GM12891 (cell line): Measurements from ENCODE around the gene LUC7L3. TPM values are rescaled to one million over a fixed set of nuclear protein-coding genes. Genes with fewer than 3 reads are reported as not detected.

Experiments
- DNase-seq: peaks from one replicate; pipeline ENCODE4 v3.0.0; 2011; ENCODE audit warnings: low spot score; ENCODE audit not compliant: insufficient read length
- FAIRE-seq: peaks from 2 replicates; lab custom pipeline; 2011; peaks lifted over from hg19 to GRCh38; lab: Jason Lieb, UNC
- PAX5 ChIP-seq: IDR thresholded peaks from 2 replicates; pipeline ENCODE4 v1.6.1; 2011; ENCODE audit warnings: low read length, moderate library complexity, mild to moderate bottlenecking; ENCODE audit not compliant: insufficient read depth, severe bottlenecking
- POLR2A ChIP-seq: IDR thresholded peaks from 2 replicates; pipeline ENCODE4 v1.6.1; 2011; ENCODE audit warnings: low read depth, low read length, control low read depth
- POLR2AphosphoS5 ChIP-seq: IDR thresholded peaks from 2 replicates; pipeline ENCODE4 v1.6.1; 2011; ENCODE audit warnings: low read depth, low read length, control low read depth
- POU2F2 ChIP-seq: IDR thresholded peaks from 2 replicates; pipeline ENCODE4 v1.6.1; 2011; ENCODE audit warnings: low read depth, mild to moderate bottlenecking, control low read depth, low read length, moderate library complexity
- SPI1 ChIP-seq: IDR thresholded peaks from 2 replicates; pipeline ENCODE4 v1.6.1; 2011; ENCODE audit warnings: low read depth, low read length, control low read depth
- TAF1 ChIP-seq: IDR thresholded peaks from 2 replicates; pipeline ENCODE4 v1.6.1; 2011; ENCODE audit warnings: low read depth, low read length, control low read depth
- polyA plus RNA-seq: library from polyadenylated mRNA; unstranded; fragments of >200 nt; gene quantifications from one replicate; pipeline ENCODE4 v1.2.1, GENCODE V29; 2012; ENCODE audit warnings: low read depth, missing spikeins, inconsistent platforms; ENCODE audit not compliant: missing spikeins

The LUC7L3 gene, protein sequence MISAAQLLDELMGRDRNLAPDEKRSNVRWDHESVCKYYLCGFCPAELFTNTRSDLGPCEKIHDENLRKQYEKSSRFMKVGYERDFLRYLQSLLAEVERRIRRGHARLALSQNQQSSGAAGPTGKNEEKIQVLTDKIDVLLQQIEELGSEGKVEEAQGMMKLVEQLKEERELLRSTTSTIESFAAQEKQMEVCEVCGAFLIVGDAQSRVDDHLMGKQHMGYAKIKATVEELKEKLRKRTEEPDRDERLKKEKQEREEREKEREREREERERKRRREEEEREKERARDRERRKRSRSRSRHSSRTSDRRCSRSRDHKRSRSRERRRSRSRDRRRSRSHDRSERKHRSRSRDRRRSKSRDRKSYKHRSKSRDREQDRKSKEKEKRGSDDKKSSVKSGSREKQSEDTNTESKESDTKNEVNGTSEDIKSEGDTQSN
- polyA plus RNA-seq = 147 TPM

DNA sequence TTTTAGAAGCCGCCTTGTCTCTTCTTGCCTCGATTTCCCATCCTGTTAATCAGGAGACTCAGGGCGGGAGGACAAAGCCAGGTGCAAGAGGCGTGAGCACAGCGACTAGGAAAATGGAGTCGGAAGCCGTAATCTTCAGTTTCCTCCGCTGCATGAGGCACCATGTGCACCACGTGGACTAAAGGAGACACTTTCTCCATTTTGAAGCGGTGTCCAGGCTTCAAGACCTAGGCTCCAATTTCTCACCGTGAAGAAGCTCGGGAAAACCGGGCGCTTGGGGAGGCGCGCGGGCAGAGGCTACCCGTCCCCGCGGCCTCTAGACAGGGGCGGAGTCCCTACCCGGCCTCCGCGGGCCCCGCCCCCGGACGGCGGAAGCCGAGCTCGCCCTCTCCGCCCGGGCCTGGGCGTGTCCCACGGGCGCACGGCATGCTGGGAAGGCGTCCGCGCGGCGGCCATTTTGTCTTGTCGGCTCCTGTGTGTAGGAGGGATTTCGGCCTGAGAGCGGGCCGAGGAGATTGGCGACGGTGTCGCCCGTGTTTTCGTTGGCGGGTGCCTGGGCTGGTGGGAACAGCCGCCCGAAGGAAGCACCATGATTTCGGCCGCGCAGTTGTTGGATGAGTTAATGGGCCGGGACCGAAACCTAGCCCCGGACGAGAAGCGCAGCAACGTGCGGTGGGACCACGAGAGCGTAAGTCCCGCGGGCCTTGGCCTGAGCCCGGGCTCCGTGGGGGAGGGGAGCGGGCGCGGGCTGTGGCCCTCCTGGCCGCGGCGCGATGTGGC, at the start of gene LUC7L3:
Gene LUC7L3 (plus strand): TSS at position 460 of the 780 bp plus-strand sequence. CDS start 130 bp downstream, at position 590.
- DNase-seq = peak; percentile 96
- TF ChIP-seq POLR2A = peak; percentile 94
- TF ChIP-seq SPI1 = no peak
- TF ChIP-seq POLR2AphosphoS5 = peak; percentile 96
- peak; percentile 83 for TF ChIP-seq TAF1
- peak; percentile 93 for FAIRE-seq

DNA sequence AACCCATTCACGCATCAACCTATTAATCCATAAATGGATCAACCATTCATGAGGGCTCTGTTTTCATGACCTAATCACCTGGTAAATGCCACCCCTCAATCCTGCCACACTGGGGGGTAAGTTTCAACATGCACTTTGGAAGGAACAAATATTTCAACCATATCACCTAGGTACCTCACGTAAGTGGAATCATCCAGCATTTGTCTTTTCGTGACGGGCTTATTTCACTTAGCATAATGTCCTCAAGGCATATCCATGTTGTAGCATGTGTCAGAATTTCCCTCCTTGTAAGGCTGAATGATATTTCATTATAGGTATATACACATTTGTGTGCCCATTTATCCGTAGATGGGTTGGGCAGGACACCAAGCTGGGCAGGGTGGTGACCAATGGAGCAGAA, 47.3 kb upstream of the LUC7L3 start:
- TF ChIP-seq PAX5 = no peak
- TF ChIP-seq POLR2AphosphoS5 = no peak
- TF ChIP-seq TAF1 = no peak
- TF ChIP-seq SPI1 = no peak
- TF ChIP-seq POU2F2 = no peak
- no peak for TF ChIP-seq POLR2A
- no peak for FAIRE-seq
- no peak for DNase-seq

DNA sequence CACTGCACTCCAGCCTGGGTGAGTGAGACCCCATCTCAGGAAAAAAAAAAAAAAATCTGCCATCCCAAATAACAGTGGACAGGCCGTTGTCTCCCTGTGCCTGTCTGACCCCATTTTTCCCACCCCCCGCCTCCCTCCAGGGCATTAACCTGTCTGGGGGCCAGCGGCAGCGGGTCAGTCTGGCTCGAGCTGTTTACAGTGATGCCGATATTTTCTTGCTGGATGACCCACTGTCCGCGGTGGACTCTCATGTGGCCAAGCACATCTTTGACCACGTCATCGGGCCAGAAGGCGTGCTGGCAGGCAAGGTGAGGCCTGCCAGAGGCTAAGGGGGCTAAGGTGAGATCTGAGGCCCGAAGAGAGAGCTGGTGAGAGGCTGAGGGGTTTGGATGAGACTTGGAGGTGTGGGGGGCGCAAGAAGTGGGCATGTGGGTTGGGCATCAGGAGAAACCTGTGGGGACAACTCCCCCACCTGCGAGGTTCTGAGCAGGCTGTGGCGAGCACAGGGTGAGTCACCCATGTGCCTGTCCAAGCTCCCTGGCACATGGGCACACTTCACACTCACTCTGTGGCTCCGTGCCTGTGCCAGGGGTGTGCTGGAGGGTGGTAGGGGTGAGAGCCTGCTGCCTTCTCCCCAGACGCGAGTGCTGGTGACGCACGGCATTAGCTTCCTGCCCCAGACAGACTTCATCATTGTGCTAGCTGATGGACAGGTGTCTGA, 46.4 kb upstream of the LUC7L3 start:
- TF ChIP-seq SPI1 (no peak), POLR2A (no peak), TAF1 (no peak), POU2F2 (no peak), POLR2AphosphoS5 (no peak), PAX5 (no peak)
- no peak for FAIRE-seq
- DNase-seq = no peak

DNA sequence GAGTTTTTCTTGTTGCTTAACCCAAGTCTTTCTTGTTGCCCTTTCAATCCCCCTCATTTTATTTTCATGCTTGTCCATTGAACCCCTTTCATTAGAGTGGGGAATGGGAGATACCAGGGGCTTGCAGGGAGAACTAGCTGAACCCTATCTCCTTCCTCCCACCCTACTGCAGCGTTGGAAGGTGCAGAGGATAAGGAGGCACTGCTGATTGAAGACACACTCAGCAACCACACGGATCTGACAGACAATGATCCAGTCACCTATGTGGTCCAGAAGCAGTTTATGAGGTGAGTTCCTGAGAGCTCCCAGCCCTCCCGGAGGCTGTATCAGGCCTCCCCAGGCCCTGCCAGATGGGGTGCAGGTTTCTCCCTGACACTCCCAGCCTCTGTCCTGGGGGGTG, 44.2 kb upstream of the LUC7L3 start:
- no peak for FAIRE-seq
- TF ChIP-seq POLR2AphosphoS5 (no peak), POLR2A (no peak), TAF1 (no peak), SPI1 (no peak), PAX5 (no peak), POU2F2 (no peak)
- no peak for DNase-seq

DNA sequence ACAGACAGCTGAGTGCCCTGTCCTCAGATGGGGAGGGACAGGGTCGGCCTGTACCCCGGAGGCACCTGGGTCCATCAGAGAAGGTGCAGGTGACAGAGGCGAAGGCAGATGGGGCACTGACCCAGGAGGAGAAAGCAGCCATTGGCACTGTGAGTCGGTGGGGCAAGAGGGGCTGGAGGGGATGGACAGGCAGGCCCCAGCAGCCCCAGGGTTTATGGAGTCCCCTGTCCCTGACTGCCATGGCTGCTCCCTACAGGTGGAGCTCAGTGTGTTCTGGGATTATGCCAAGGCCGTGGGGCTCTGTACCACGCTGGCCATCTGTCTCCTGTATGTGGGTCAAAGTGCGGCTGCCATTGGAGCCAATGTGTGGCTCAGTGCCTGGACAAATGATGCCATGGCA, 43.8 kb upstream of the LUC7L3 start:
- DNase-seq (no peak), FAIRE-seq (no peak)
- TF ChIP-seq PAX5 (no peak), POLR2A (no peak), TAF1 (no peak), SPI1 (no peak), POLR2AphosphoS5 (no peak), POU2F2 (no peak)

DNA sequence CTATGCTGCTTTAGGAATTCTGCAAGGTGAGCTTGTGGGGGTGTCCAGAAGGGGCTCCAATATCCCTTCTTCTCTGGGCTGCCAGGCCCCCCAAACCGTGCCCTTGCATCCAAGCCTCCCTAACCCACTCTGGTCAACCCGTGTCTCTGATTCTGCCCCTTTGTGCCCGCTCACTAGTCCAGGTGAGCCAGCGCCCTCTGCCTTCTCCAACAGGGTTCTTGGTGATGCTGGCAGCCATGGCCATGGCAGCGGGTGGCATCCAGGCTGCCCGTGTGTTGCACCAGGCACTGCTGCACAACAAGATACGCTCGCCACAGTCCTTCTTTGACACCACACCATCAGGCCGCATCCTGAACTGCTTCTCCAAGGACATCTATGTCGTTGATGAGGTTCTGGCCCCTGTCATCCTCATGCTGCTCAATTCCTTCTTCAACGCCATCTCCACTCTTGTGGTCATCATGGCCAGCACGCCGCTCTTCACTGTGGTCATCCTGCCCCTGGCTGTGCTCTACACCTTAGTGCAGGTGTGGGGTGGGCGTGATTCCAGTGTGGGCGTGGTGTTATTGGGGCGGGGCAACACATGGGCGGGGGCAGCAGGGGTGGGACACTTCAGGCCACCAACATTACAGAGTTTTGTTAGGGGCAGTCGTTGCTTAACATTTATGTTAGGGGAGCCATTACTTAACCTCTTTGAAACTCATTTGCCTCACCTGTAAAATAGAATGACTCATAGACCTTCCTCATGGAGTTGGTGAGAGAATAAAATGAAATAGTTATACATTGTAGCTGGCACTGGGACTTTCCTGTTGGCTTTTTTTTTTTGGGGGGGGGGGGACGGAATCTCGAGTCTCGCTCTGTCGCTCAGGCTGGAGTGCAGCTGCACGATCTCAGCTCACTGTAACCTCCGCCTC, 43.1 kb upstream of the LUC7L3 start:
- DNase-seq = no peak
- FAIRE-seq = no peak
- no peak for TF ChIP-seq POLR2A
- TF ChIP-seq TAF1 = no peak
- TF ChIP-seq POLR2AphosphoS5 = no peak
- no peak for TF ChIP-seq POU2F2
- no peak for TF ChIP-seq PAX5
- no peak for TF ChIP-seq SPI1

DNA sequence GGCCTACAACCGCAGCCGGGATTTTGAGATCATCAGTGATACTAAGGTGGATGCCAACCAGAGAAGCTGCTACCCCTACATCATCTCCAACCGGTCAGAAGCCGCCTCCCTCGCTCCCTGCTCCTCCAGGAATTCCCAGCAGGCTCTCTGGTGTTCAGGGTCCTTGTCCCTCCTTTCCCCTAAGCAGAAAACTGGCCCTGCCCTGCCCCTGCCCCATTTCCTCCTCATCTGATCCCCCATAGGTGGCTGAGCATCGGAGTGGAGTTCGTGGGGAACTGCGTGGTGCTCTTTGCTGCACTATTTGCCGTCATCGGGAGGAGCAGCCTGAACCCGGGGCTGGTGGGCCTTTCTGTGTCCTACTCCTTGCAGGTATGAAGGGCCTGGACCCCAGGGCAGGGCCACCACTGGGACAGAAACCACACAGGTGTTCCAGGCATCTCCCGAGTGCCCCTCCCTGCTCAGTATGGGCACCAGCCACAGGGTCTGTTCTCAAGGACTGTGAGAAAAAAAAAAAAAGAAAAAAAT, 41.5 kb upstream of the LUC7L3 start:
- TF ChIP-seq PAX5 = no peak
- TF ChIP-seq POU2F2 = no peak
- TF ChIP-seq SPI1 = no peak
- no peak for TF ChIP-seq POLR2A
- no peak for TF ChIP-seq POLR2AphosphoS5
- no peak for TF ChIP-seq TAF1
- DNase-seq = no peak
- FAIRE-seq = no peak

DNA sequence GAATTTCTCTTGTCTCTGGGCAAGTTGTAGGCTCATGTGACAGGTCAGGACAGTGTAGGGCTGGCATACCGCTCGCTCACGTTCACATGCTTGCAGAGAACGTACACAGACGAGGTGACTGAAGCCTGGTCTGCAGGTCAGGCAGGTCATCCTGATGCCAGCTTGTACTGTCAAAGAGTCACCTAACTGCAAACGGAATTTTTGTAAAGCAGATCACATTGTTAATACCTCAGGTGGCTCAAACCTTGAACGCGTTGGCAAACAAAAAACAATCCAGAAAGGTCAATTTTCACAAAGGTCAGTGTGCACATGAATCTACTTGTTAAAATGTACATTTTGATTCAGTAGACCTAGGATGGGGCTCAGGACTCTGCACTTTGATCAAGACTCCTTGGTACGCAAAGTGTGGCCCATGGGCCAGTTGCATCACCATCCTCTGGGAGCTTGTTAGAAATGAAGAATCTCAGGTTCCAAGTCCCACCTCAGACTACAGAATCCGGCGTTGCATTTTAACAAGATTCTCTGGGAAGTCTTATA, 40.3 kb upstream of the LUC7L3 start:
- TF ChIP-seq TAF1 (no peak), PAX5 (no peak), SPI1 (no peak)
- DNase-seq = no peak
- FAIRE-seq = no peak
